ENCODE data around the gene ANKRD55. TPM values are rescaled to one million over a fixed set of nuclear protein-coding genes. Genes with fewer than 3 reads are reported as not detected.

The ANKRD55 gene
- total and polyA plus RNA-seq, 2 of the 8 experiments (the other 6 are each of a cell fraction or from before 2014, with no cell fraction given), result not detected

GRCh38 chr5:56144211-56144610 is 88.9 kb downstream of the ANKRD55 start:
- Histone ChIP-seq H3K56ac (replicated peaks; ENCODE audit: insufficient read length, low read depth, low read length) (no peak overlapping the region), H3K27me3 (replicated peaks in 1 of 4; ENCODE audit: control insufficient read depth in 3 of 4, extremely low read depth in 1 of 4, insufficient read depth in 3 of 4, low read length in 3 of 4) (no peaks in the 10 kb centered on the region; a peak in 1 of 7 replicates)

More at GRCh38 chr5:56144211-56144610, 88.9 kb downstream of the ANKRD55 start:
- 83% methylated on average over 1 of the region's 1 CpG; no CpG with 5 or more reads in 1 of the 2 experiments for WGBS, 2 experiments (ENCODE audit: extremely low coverage in 1 of 2, insufficient coverage in 1 of 2, insufficient read length in 1 of 2, insufficient replicate concordance in 2 of 2, low coverage in 1 of 2, low lambda C conversion rate in 2 of 2, missing lambda C conversion rate in 1 of 2)
- no peaks in the 10 kb centered on the region; a peak in 1 of 8 replicates for H3K36me3 ChIP-seq (ENCODE audit: control insufficient read depth in 2 of 4, insufficient read depth in 4 of 4, low read length in 3 of 4)
- H3K4ac ChIP-seq (replicated peaks; ENCODE audit: insufficient read length, low read depth, low read length), result no peak overlapping the region
- H2BK120ac ChIP-seq (replicated peaks; ENCODE audit: low read depth, low read length), result no peak overlapping the region
- no peak overlapping the region for H2BK5ac ChIP-seq (ENCODE audit: low read depth, low read length)
- POLR2A ChIA-PET (ENCODE audit: partially characterized antibody), result no interaction called here
- H3K9me3 ChIP-seq (ENCODE audit: insufficient read depth in 2 of 2, low read depth in 1 of 2, low read length in 1 of 2), result no peaks in the 10 kb centered on the region
- H2AK5ac ChIP-seq (ENCODE audit: low read depth, low read length), result no peak overlapping the region
- H3K23me2 ChIP-seq (ENCODE audit: low read depth, low read length), result no peaks in the 10 kb centered on the region
- DNase-seq (ENCODE audit: low read depth in 1 of 2, low spot score in 2 of 2) (no peak), FAIRE-seq (no peak)
- H3K4me2 ChIP-seq (ENCODE audit: insufficient read depth in 1 of 2, low read depth in 2 of 2, low read length in 2 of 2), result no peak overlapping the region
- no peaks in the 10 kb centered on the region for H3K4me1 ChIP-seq (replicated peaks in 1 of 4; ENCODE audit: control insufficient read depth in 3 of 4, insufficient read depth in 4 of 4, low read length in 3 of 4)
- no peak overlapping the region for H2BK12ac ChIP-seq (ENCODE audit: low read depth, low read length)
- no peak overlapping the region for H4K5ac ChIP-seq (ENCODE audit: insufficient read length, low read depth, low read length)
- H3K79me1 ChIP-seq (ENCODE audit: low read depth, low read length), result no peaks in the 10 kb centered on the region
- no peak overlapping the region for H2BK20ac ChIP-seq (ENCODE audit: low read length)
- H3K9ac ChIP-seq (replicated peaks in 1 of 4; ENCODE audit: extremely low read depth in 1 of 4, low read depth in 3 of 4, low read length in 3 of 4), result no peak overlapping the region
- no peak overlapping the region for H2BK15ac ChIP-seq (ENCODE audit: low read length)
- TF ChIP-seq CTCF (IDR thresholded peaks at IDR 0.05; ENCODE audit: control extremely low read depth in 1 of 3, insufficient read depth in 1 of 3, low read depth in 1 of 3, low read length in 3 of 3), result peak in 2 of 3 experiments; percentile 18 to 22; a peak in 2 of 4 replicates
- no peak for TF ChIP-seq CREB1 (IDR thresholded peaks at IDR 0.05)
- H3K4me3 ChIP-seq (ENCODE audit: extremely low read depth in 1 of 4, insufficient read depth in 2 of 4, low read depth in 3 of 4, low read length in 4 of 4), result no peak overlapping the region
- no peak overlapping the region for H3K27ac ChIP-seq (ENCODE audit: low read depth, low read length)
- no peaks in the 10 kb centered on the region for H4K20me1 ChIP-seq (replicated peaks in 1 of 2; ENCODE audit: control insufficient read depth in 1 of 2, insufficient read depth in 2 of 2, low read length in 2 of 2)
- H3K79me2 ChIP-seq (ENCODE audit: control insufficient read depth in 1 of 2, insufficient read depth in 2 of 2, low read length in 2 of 2), result no peaks in the 10 kb centered on the region
- H3K23ac ChIP-seq (ENCODE audit: insufficient read length), result no peak overlapping the region
- H3K18ac ChIP-seq (ENCODE audit: extremely low read depth, low read length), result no peak overlapping the region
- H4K8ac ChIP-seq (ENCODE audit: extremely low read depth, insufficient read depth, low read length), result no peak overlapping the region
- H2AFZ ChIP-seq (ENCODE audit: low read length), result no peak overlapping the region
- no peak overlapping the region for H4K91ac ChIP-seq (replicated peaks; ENCODE audit: insufficient read length, low read length)
- CTCF ChIA-PET (ENCODE audit: partially characterized antibody), result interaction anchor here (2.6 kb wide), 1 partner anchor 208 kb away, joined by 8 read pairs; no protein-coding TSS in a partner anchor
- no peak overlapping the region for H3K14ac ChIP-seq (ENCODE audit: insufficient read length)
